Transverse colon (tissue), 3 donors: Measurements from ENCODE around the gene CFAP299.
A peak's percentile ranks its signal among the peaks of the same experiment; 100 is the strongest.

Experiments used
- CTCF ChIP-seq, 5 experiments: fragments of 200-600 bp in 3 of 5; fragments of 450-650 bp in 2 of 5; sonication (generic) in 3 of 5; IDR thresholded peaks; 1 replicate in 2 of 5; 2 replicates in 3 of 5; pipeline ENCODE4 v1.5.1; 2016 to 2017; ENCODE audit warnings: antibody characterized with exemption in 5 of 5, inconsistent platforms in 3 of 5, mild to moderate bottlenecking in 2 of 5, moderate library complexity in 1 of 5
- POLR2A ChIP-seq: fragments of 450-650 bp; IDR thresholded peaks from one replicate; pipeline ENCODE4 v1.6.1; 2016; ENCODE audit warnings: antibody characterized with exemption, mild to moderate bottlenecking, moderate library complexity

- TF ChIP-seq CTCF (IDR thresholded peaks at IDR 0.05) (peak in 1 of 5 experiments; percentile 7), POLR2A (no peak)
Measured at GRCh38 chr4:80459918-80460473, 124.5 kb downstream of the CFAP299 start.
